Natural killer cell (primary cell): ENCODE measurements around the gene KIF6. TPM values are rescaled to one million over a fixed set of nuclear protein-coding genes. Genes with fewer than 3 reads are reported as not detected.

Source experiments
- ATAC-seq, 3 donors: fragments of 150-1000 bp in 2 of 3; fragments of 200-7000 bp in 1 of 3; cut with Tn5 transposase; 1 replicate in 1 of 3; 2 replicates in 2 of 3; pipeline ENCODE4 v1.10.0; 2021; ENCODE audit warnings: mild to moderate bottlenecking in 2 of 3, moderate library complexity in 2 of 3
- DNase-seq, 2 donors: peaks; one replicate each; pipeline versions ENCODE4 v3.0.0 to v3.0.0-alpha.2; 2013 to 2021; ENCODE audit warnings: mixed read lengths in 1 of 2
- H3K27ac ChIP-seq: one replicate; pipeline ENCODE4 v1.5.1; 2013; ENCODE audit warnings: mild to moderate bottlenecking, low read length
- H3K27me3 ChIP-seq: one replicate; pipeline ENCODE4 v1.6.1; 2013; ENCODE audit warnings: low read length; ENCODE audit not compliant: control insufficient read depth, insufficient read depth
- H3K36me3 ChIP-seq: one replicate; pipeline ENCODE4 v1.6.1; 2013; ENCODE audit warnings: low read length; ENCODE audit not compliant: control insufficient read depth, insufficient read depth
- H3K4me1 ChIP-seq: one replicate; pipeline ENCODE4 v1.6.1; 2013; ENCODE audit warnings: low read length; ENCODE audit not compliant: control insufficient read depth, insufficient read depth
- H3K4me3 ChIP-seq: one replicate; pipeline ENCODE4 v1.5.1; 2013; ENCODE audit warnings: low read length
- H3K9me3 ChIP-seq: one replicate; pipeline ENCODE4 v1.6.1; 2013; ENCODE audit warnings: low read length; ENCODE audit not compliant: control insufficient read depth, insufficient read depth
- H3K27ac Mint-ChIP-seq, 2 donors: one replicate each; pipeline ENCODE4 v1.8.0; 2022; ENCODE audit warnings: mild to moderate bottlenecking in 2 of 2, mixed read lengths in 2 of 2, moderate library complexity in 1 of 2
- H3K27me3 Mint-ChIP-seq, 2 donors: one replicate each; pipeline ENCODE4 v1.8.0; 2022; ENCODE audit warnings: low read depth in 2 of 2, mixed read lengths in 2 of 2
- H3K36me3 Mint-ChIP-seq: one replicate; pipeline ENCODE4 v1.8.0; 2022; ENCODE audit warnings: mixed read lengths
- H3K4me1 Mint-ChIP-seq, 2 donors: one replicate each; pipeline ENCODE4 v1.8.0; 2022; ENCODE audit warnings: mixed read lengths in 2 of 2
- H3K4me3 Mint-ChIP-seq: one replicate; pipeline ENCODE4 v1.8.0; 2022; ENCODE audit warnings: mild to moderate bottlenecking, moderate library complexity, mixed read lengths
- H3K9me3 Mint-ChIP-seq, 2 donors: one replicate each; pipeline ENCODE4 v1.8.0; 2022; ENCODE audit warnings: mixed read lengths in 2 of 2
- WGBS: methylation state at CpG from one replicate; pipeline ENCODE4 v1.1.7; 2013; ENCODE audit warnings: missing lambda C conversion rate; ENCODE audit not compliant: insufficient coverage; 5-methylcytosine and 5-hydroxymethylcytosine counted together
- intact Hi-C: fragments of 100-400 bp; cut with micrococcal nuclease; formaldehyde crosslinking; loops from one replicate; pipeline ENCODE4 v1.14.2; 2022
- total RNA-seq, 4 donors: library from RNA; stranded (reverse); fragments of 120-200 nt in 1 of 4; gene quantifications; one replicate each; pipeline versions ENCODE4 v1.2.3 to v1.2.4, GENCODE V29; 2013 to 2022
- TF ChIP-seq, protein P1 (sequence below): fragments of 200-600 bp; IDR thresholded peaks from one replicate; pipeline ENCODE4 v1.8.0; 2022; ENCODE audit warnings: antibody characterized with exemption

Gene KIF6
- total RNA-seq, 3 donors from 2014 or later (not counting 1 experiment from before 2014, with no cell fraction given) = not detected

DNA sequence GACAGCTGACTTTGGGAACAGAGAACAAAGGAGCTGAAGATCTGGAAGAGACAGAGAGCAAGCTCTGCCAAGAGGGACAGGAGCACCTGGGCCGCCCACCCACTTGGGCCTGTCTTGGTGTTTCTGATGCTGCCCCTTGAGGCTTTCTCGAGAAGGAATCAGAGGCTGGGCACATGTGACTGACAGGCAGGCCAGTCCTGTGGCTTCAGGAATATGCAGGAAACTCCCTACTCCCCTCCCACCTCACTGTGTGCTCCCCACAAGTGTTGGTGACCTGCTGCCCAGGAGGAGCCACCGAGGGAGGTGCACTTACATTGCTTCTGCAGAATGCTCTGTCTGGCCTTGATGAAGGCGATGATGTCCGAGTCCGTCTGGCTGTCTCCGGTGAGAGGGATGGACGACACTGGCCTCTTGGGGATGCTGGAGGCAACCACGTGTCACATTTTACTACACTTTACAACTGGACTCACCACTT lies 381.8 kb downstream of the KIF6 start:
- peak overlapping the region; percentile 67 for H3K27ac ChIP-seq
- Mint-ChIP-seq H3K4me3 (peak overlapping the region; percentile 37), H3K27ac (no peak overlapping the region), H3K36me3 (no peaks in the 10 kb centered on the region), H3K9me3 (no peaks in the 10 kb centered on the region), H3K27me3 (no peaks in the 10 kb centered on the region), H3K4me1 (peaks cover 14 to 27% of the 10 kb centered on the region in 2 donors)
- ATAC-seq (peak in 1 of 3 donors; percentile 13), DNase-seq (no peak)
- TF ChIP-seq, protein P1, sequence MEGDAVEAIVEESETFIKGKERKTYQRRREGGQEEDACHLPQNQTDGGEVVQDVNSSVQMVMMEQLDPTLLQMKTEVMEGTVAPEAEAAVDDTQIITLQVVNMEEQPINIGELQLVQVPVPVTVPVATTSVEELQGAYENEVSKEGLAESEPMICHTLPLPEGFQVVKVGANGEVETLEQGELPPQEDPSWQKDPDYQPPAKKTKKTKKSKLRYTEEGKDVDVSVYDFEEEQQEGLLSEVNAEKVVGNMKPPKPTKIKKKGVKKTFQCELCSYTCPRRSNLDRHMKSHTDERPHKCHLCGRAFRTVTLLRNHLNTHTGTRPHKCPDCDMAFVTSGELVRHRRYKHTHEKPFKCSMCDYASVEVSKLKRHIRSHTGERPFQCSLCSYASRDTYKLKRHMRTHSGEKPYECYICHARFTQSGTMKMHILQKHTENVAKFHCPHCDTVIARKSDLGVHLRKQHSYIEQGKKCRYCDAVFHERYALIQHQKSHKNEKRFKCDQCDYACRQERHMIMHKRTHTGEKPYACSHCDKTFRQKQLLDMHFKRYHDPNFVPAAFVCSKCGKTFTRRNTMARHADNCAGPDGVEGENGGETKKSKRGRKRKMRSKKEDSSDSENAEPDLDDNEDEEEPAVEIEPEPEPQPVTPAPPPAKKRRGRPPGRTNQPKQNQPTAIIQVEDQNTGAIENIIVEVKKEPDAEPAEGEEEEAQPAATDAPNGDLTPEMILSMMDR = no peak
- no peaks in the 10 kb centered on the region for H3K36me3 ChIP-seq
- WGBS = 85% methylated on average over 9 of the region's 9 CpGs
- H3K4me3 ChIP-seq = no peak overlapping the region
- intact Hi-C loops = no loop called here
- no peaks in the 10 kb centered on the region for H3K9me3 ChIP-seq
- no peaks in the 10 kb centered on the region for H3K27me3 ChIP-seq
- H3K4me1 ChIP-seq = peaks cover 35% of the 10 kb centered on the region

DNA sequence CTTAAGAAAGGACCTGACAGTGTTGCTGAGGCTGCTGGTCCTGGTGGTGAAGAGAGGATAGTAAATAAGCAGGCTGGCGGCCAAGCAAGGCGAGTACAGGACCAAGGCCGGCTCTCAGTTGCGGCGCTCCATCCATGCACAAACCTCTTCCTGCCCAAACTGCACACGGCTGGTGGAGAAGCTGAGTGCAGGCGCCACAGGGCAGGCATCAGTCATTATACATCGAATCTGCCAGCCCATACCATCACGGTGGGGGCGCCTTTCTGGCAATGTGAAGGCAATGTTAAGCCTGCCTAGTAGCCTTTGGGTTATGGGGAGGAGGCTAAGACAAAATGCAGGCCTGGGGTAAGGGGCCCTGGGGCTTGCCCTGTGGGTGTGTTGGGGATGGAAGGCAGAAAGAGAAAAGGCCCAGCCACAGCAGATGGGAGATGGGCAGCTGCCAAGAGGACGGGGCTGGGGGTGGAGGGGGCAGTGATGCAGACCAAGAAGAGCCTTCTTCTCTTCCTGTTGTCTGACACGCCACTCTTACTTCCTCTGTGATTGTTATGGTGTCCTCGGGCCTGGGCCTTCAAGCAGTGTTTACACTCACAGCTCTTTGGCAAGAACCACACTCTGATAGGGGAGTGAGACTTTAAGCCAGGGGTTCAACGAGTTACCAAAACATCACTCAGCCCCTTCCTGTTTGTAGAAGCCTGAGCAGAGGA lies 382.4 kb downstream of the KIF6 start:
- H3K27ac ChIP-seq = peak overlapping the region; percentile 67
- no peaks in the 10 kb centered on the region for H3K27me3 ChIP-seq
- no peaks in the 10 kb centered on the region for H3K36me3 Mint-ChIP-seq
- TF ChIP-seq, protein P1 = no peak
- H3K27me3 Mint-ChIP-seq = no peaks in the 10 kb centered on the region
- H3K4me1 Mint-ChIP-seq = peaks cover 20 to 32% of the 10 kb centered on the region in 2 donors
- WGBS = 30% methylated on average over 13 of the region's 14 CpGs
- no peak overlapping the region for H3K27ac Mint-ChIP-seq
- no peak overlapping the region for H3K4me3 ChIP-seq
- DNase-seq (no peak), ATAC-seq (peak; percentile 51 to 70 (median 63))
- peaks cover 41% of the 10 kb centered on the region for H3K4me1 ChIP-seq
- peak overlapping the region; percentile 37 for H3K4me3 Mint-ChIP-seq
- H3K9me3 ChIP-seq = no peaks in the 10 kb centered on the region
- H3K36me3 ChIP-seq = no peaks in the 10 kb centered on the region
- intact Hi-C loops = no loop called here
- no peaks in the 10 kb centered on the region for H3K9me3 Mint-ChIP-seq

DNA sequence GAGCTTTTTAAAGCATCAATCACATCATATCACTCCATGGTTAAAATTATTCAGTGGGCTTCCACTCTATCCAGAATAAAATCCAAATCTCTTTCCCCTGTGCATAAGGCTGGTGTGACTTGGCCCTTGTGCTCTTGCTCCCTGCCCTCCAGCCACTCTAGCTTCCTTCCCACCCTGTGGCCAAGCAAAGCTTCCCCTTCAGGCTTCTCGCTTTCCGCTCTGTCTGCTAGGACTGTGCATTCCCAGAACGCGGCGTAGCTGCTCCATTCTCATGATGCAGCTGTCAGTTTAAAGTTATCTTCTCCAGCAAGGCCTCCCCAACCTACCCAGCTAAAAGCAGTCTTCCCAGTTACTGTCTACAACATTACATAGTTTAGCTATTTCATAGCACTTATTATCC lies 383.3 kb downstream of the KIF6 start:
- WGBS = 76% methylated on average over 5 of the region's 5 CpGs
- TF ChIP-seq, protein P1 = no peak
- ATAC-seq (no peak), DNase-seq (no peak)
- H3K9me3 ChIP-seq = no peaks in the 10 kb centered on the region
- no peak overlapping the region for H3K27ac ChIP-seq
- no peak overlapping the region for H3K4me3 ChIP-seq
- Mint-ChIP-seq H3K4me1 (peaks cover 29 to 38% of the 10 kb centered on the region in 2 donors), H3K9me3 (no peaks in the 10 kb centered on the region), H3K27ac (no peak overlapping the region), H3K36me3 (no peaks in the 10 kb centered on the region), H3K27me3 (no peaks in the 10 kb centered on the region), H3K4me3 (no peak overlapping the region)
- intact Hi-C loops = no loop called here
- peaks cover 43% of the 10 kb centered on the region for H3K4me1 ChIP-seq
- no peaks in the 10 kb centered on the region for H3K27me3 ChIP-seq
- no peaks in the 10 kb centered on the region for H3K36me3 ChIP-seq
